ENCODE measurements around the gene MYOT.

MYOT gene

DNA sequence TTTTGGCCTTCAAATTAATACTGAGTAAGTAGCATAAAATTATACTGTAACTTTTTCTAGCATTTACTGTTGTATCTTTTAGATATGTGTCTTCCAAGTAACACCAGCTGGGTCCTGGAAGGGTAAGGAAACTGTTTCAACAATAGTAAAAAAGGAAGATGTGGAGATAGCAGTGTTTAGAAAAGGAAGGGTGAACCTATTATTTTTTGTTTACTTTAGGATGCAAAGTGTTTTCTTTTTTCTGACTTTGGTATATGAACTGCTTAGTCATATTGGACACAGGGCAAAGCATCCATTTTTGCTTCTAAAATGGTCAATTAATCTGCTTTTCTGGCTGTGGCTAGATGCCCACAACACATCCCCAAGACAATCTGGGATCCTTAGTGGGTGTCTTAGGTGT, 26.9 kb downstream of the MYOT start:
- no peak for DNase-seq (ENCODE audit: low read depth)
- no peak overlapping the region for H3K4me3 ChIP-seq (ENCODE audit: low read depth, low read length)
- TF ChIP-seq, protein P1, sequence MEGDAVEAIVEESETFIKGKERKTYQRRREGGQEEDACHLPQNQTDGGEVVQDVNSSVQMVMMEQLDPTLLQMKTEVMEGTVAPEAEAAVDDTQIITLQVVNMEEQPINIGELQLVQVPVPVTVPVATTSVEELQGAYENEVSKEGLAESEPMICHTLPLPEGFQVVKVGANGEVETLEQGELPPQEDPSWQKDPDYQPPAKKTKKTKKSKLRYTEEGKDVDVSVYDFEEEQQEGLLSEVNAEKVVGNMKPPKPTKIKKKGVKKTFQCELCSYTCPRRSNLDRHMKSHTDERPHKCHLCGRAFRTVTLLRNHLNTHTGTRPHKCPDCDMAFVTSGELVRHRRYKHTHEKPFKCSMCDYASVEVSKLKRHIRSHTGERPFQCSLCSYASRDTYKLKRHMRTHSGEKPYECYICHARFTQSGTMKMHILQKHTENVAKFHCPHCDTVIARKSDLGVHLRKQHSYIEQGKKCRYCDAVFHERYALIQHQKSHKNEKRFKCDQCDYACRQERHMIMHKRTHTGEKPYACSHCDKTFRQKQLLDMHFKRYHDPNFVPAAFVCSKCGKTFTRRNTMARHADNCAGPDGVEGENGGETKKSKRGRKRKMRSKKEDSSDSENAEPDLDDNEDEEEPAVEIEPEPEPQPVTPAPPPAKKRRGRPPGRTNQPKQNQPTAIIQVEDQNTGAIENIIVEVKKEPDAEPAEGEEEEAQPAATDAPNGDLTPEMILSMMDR (IDR thresholded peaks at IDR 0.05; ENCODE audit: low read depth, low read length) = no peak
- TF ChIP-seq MYC (IDR thresholded peaks at IDR 0.05; ENCODE audit: low read depth, low read length) (no peak), MAX (IDR thresholded peaks at IDR 0.05; ENCODE audit: low read depth, low read length) (no peak), POLR2A (IDR thresholded peaks at IDR 0.05; ENCODE audit: extremely low read depth, insufficient read length) (no peak)

- no peak for DNase-seq (ENCODE audit: low read depth)
- TF ChIP-seq MAX (IDR thresholded peaks at IDR 0.05; ENCODE audit: low read depth, low read length) (no peak), MYC (IDR thresholded peaks at IDR 0.05; ENCODE audit: low read depth, low read length) (no peak), POLR2A (IDR thresholded peaks at IDR 0.05; ENCODE audit: extremely low read depth, insufficient read length) (no peak)
- TF ChIP-seq, protein P1 (IDR thresholded peaks at IDR 0.05; ENCODE audit: low read depth, low read length) = no peak
- no peak overlapping the region for H3K4me3 ChIP-seq (ENCODE audit: low read depth, low read length)
Measured at GRCh38 chr5:137896560-137896959, 28.9 kb downstream of the MYOT start.

- DNase-seq (ENCODE audit: low read depth) = no peak
- H3K4me3 ChIP-seq (ENCODE audit: low read depth, low read length) = no peak overlapping the region
- TF ChIP-seq MAX (IDR thresholded peaks at IDR 0.05; ENCODE audit: low read depth, low read length) (no peak), MYC (IDR thresholded peaks at IDR 0.05; ENCODE audit: low read depth, low read length) (no peak), POLR2A (IDR thresholded peaks at IDR 0.05; ENCODE audit: extremely low read depth, insufficient read length) (no peak)
- TF ChIP-seq, protein P1 (IDR thresholded peaks at IDR 0.05; ENCODE audit: low read depth, low read length) = no peak
Measured at GRCh38 chr5:137899493-137899892, 31.8 kb downstream of the MYOT start.

DNA sequence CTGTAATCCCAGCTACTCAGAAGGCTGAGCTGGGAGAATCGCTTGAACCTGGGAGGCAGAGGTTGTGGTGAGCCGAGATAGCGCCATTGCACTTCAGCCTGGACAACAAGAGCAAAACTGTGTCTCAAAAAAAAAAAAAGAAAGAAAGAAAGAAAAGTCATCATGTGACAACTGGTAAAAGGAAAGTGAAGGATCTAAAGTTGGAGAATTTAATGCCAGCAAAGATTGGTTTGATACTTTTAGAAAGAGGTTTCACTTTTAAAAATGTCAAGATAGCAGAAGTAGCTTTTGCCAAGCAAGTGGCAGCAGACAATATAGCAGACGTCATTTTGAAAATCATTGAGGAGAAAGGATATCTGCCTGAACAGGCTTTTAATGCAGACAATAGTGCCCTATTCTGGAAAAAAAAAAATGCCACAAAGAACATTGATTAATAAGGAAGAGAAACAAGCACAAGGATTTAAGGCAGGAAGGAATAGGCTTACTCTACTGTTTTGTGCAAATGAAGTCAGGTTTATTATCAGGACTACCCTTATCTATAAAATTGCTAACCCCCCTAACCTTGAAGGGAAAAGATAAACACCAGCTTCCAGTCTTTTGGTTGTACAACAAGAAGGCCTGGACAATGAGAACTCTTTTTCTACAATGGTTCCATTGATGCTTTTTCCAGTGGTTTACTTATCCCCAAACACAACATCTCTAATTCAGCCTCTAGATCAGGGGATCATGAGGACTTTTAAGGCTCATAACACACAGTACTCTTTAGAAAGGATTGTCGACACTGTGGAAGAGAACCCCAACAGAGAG, 33.6 kb downstream of the MYOT start:
- no peak for DNase-seq (ENCODE audit: low read depth)
- no peak overlapping the region for H3K4me3 ChIP-seq (ENCODE audit: low read depth, low read length)
- TF ChIP-seq MAX (IDR thresholded peaks at IDR 0.05; ENCODE audit: low read depth, low read length) (no peak), POLR2A (IDR thresholded peaks at IDR 0.05; ENCODE audit: extremely low read depth, insufficient read length) (no peak), MYC (IDR thresholded peaks at IDR 0.05; ENCODE audit: low read depth, low read length) (no peak)
- TF ChIP-seq, protein P1 (IDR thresholded peaks at IDR 0.05; ENCODE audit: low read depth, low read length) = no peak

DNA sequence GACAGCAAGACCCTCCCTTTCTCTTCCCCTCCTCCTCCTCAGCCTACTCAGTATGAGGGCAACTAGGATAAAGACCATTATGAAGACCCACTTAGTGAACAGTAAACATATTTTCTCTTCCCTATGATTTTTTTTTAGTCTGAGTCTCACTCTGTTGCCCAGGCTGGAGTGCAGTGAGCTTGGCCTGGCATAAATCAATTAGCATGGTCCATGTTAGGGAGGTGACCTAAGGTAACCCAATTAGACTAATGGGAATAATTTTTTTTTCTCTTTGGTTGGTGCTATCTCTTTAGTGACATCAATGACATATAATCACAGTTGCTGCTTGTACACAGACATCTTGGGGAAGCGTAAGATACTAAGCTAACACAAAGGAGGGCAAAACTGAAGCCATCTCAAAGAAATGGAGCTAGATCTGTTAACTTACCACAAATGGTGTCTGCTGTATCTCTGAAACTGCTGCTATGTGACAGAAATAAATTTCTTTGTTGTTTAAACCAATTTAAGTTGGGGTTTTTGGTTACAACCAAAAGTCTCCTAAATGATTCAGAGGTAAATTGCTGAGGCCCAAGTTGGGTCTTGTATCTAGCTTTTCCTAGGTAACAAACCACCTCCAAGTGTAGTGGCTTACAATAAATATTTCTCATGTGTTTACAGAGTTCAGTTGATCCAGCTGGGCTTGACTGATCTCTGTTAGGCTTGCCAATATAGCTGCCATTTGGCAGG, 34.9 kb downstream of the MYOT start:
- no peak for TF ChIP-seq POLR2A (IDR thresholded peaks at IDR 0.05; ENCODE audit: extremely low read depth, insufficient read length)
- TF ChIP-seq, protein P1 (IDR thresholded peaks at IDR 0.05; ENCODE audit: low read depth, low read length) = no peak
- no peak for TF ChIP-seq MYC (IDR thresholded peaks at IDR 0.05; ENCODE audit: low read depth, low read length)
- no peak for TF ChIP-seq MAX (IDR thresholded peaks at IDR 0.05; ENCODE audit: low read depth, low read length)
- no peak for DNase-seq (ENCODE audit: low read depth)
- no peak overlapping the region for H3K4me3 ChIP-seq (ENCODE audit: low read depth, low read length)

All from NB4 (cell line).